Subcutaneous adipose tissue (tissue), 4 donors: Measurements from ENCODE around the gene DRD2. TPM values are rescaled to one million over a fixed set of nuclear protein-coding genes. Genes with fewer than 3 reads are reported as not detected.

ENCODE experiments used
- total RNA-seq, 4 donors: library from RNA; depleted of rRNA; stranded (reverse); fragments of >200 nt; gene quantifications; one replicate each; pipeline ENCODE4 v1.1.0, GENCODE V29; 2016
- TF ChIP-seq, protein P1 (sequence below): fragments of 450-650 bp; IDR thresholded peaks from one replicate; pipeline ENCODE4 v1.5.1; 2016; ENCODE audit warnings: low read depth, mild to moderate bottlenecking, control low read depth, antibody characterized with exemption, moderate library complexity

DRD2 gene
- total RNA-seq, 4 donors from 2014 or later = not detected

DNA sequence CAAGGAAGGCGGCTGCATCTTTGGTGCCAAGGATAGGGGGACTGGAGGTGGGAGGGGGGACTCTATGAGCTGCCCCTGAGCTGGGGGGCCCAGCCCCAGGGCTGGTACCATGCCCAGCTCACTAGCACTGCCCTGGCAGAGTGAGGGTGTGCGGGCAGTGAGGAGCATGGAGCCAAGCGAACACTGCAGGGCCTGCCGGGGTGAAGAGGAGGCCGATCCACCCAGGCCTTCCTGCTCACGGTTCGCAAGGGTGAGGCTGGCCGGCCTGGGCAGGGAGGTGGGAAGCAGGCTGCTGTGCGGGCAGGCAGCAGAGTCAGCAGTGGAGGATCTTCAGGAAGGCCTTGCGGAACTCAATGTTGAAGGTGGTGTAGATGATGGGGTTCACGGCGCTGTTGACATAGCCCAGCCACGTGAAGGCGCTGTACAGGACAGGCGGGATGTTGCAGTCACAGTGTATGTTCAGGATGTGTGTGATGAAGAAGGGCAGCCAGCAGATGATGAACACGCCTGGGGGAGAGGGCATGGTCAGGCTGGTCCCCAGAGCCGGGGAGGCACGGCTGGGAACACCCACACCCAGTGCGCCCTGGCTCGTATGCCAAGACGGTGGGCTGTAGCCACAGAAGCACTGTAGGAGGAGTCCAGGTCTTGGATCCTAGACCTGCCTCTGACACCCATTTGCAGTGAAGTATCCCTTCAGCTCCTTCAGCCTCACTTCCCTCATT is 64.6 kb downstream of the DRD2 start:
- TF ChIP-seq, protein P1, sequence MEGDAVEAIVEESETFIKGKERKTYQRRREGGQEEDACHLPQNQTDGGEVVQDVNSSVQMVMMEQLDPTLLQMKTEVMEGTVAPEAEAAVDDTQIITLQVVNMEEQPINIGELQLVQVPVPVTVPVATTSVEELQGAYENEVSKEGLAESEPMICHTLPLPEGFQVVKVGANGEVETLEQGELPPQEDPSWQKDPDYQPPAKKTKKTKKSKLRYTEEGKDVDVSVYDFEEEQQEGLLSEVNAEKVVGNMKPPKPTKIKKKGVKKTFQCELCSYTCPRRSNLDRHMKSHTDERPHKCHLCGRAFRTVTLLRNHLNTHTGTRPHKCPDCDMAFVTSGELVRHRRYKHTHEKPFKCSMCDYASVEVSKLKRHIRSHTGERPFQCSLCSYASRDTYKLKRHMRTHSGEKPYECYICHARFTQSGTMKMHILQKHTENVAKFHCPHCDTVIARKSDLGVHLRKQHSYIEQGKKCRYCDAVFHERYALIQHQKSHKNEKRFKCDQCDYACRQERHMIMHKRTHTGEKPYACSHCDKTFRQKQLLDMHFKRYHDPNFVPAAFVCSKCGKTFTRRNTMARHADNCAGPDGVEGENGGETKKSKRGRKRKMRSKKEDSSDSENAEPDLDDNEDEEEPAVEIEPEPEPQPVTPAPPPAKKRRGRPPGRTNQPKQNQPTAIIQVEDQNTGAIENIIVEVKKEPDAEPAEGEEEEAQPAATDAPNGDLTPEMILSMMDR = no peak

GRCh38 chr11:113409526-113409925 is 65.7 kb downstream of the DRD2 start:
- TF ChIP-seq, protein P1 = no peak

GRCh38 chr11:113408887-113409286 is 66.3 kb downstream of the DRD2 start:
- TF ChIP-seq, protein P1 = no peak

DNA sequence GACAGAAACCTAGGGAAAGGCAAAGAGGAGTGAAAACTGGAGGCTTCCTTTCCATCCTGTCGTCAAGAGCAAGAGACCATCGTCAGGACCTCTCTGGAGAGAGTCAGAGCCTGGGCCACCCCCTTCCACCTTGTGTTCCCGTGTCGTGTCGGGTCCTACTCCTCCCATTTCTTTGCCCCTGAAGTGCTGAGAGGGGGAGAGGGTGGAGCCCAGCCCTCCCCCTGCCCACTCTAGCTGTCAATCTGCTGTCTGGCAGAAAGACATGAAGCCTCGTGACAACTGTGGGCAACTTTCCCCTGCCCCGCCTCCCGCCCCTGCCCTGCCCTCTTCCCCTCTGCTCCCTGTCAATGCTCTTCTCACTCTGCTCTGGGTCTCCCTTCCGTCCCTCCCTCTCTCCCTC is 67.0 kb downstream of the DRD2 start:
- TF ChIP-seq, protein P1 = no peak

DNA sequence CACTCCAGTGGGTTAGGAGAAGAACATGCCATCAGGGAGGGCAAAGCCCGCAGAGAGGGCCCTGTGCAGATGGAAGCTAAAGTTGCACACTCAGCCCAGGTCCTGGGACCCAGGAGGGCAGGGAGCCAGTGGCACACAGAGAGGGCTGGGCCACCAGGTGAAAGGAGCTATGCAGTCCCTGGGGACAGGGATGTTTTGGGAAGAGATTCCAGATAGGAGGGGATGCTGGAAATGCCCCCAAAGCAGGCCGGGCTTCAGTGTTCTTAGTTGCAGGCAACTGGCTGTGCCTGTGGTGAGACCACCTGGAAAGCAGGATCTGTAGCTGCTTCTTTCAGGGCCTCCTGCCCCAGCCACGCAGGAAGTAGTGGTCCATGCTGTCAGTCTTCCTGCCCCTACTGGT is 68.0 kb downstream of the DRD2 start:
- TF ChIP-seq, protein P1 = no peak

GRCh38 chr11:113405724-113406478 is 69.3 kb downstream of the DRD2 start:
- TF ChIP-seq, protein P1 = no peak

DNA sequence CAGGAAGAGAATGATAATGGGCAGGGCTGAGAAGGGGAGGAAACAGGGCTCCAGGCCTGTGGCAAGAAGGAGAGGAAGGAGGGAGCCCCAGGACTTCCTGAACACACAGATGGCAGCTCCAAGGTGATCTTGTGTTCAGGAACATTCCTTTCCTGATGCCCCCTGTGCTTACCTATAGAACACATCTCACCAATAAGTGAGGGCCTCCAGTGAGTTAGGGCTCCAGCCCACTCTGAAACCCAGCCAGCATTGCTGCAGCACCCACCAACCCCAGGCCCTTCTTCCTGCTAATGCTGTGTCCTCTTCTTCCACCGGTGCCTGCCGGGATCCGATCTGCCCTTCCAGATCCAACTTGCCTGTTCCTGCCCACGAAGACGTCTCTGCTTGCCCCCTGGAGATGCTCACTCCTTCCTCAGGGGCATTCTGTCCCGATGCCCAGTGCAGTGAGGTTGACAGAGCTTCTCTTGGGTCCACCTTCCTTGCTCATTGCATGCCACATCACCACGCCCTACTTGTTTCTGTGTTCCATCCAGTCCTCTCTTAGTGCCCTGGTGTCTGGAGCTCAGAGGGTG is 70.3 kb downstream of the DRD2 start:
- TF ChIP-seq, protein P1 = no peak
